Esophagus mucosa (tissue), 1 donor: Measurements from ENCODE around the gene MTF2. TPM values are rescaled to one million over a fixed set of nuclear protein-coding genes. Genes with fewer than 3 reads are reported as not detected.

Source experiments
- total RNA-seq: library from RNA; stranded (reverse); gene quantifications from one replicate; pipeline ENCODE4 v1.2.4, GENCODE V29; 2023
- donor health status: DM: yes; HTN: yes; CAD: no.

MTF2 gene
- total RNA-seq, 1 donor from 2014 or later: 10.2 TPM

Other genes with a start within 250 kb of the MTF2 start
- 850 TPM for gene RPL5, start 247.2 kb upstream of the MTF2 start, total RNA-seq
- 2.8 TPM for gene DIPK1A, start 117.8 kb upstream of the MTF2 start, total RNA-seq
- 21.8 TPM for gene TMED5, start 101.1 kb downstream of the MTF2 start, total RNA-seq
- 4.3 TPM for gene CCDC18, start 101.4 kb downstream of the MTF2 start, total RNA-seq